GM12878 (cell line): Measurements from ENCODE around the gene IRF9. TPM values are rescaled to one million over a fixed set of nuclear protein-coding genes. Genes with fewer than 3 reads are reported as not detected.

Experiments used
- BCL11A ChIP-seq: IDR thresholded peaks from 2 replicates; pipeline ENCODE4 v1.6.1; 2011; ENCODE audit warnings: low read depth, low read length
- E4F1 ChIP-seq: fragments of 450-650 bp; IDR thresholded peaks from 2 replicates; pipeline ENCODE4 v1.6.1; 2018; ENCODE audit warnings: borderline replicate concordance, mild to moderate bottlenecking; ENCODE audit not compliant: partially characterized antibody
- GABPA ChIP-seq: IDR thresholded peaks from 2 replicates; pipeline ENCODE4 v1.6.1; 2014; ENCODE audit warnings: antibody characterized with exemption, low read depth, mild to moderate bottlenecking, inconsistent platforms
- IRF5 ChIP-seq: fragments of 450-650 bp; IDR thresholded peaks from 2 replicates; pipeline ENCODE4 v1.6.1; 2017; ENCODE audit warnings: borderline replicate concordance
- KAT2A ChIP-seq: conservative IDR thresholded peaks from 2 replicates; pipeline ENCODE4 v1.6.1; 2011; ENCODE audit warnings: low read depth, low read length; ENCODE audit not compliant: control insufficient read depth
- RB1 ChIP-seq: fragments of 450-650 bp; formaldehyde crosslinking; IDR thresholded peaks from 2 replicates; pipeline ENCODE4 v1.6.1; 2017; ENCODE audit warnings: mild to moderate bottlenecking, borderline replicate concordance
- TBL1XR1 ChIP-seq: IDR thresholded peaks from 2 replicates; pipeline ENCODE4 v1.6.1; 2012; ENCODE audit warnings: low read depth, low read length, improper control_type of control experiment
- TCF12 ChIP-seq: IDR thresholded peaks from 2 replicates; pipeline ENCODE4 v1.6.1; 2011; ENCODE audit warnings: low read depth, mild to moderate bottlenecking, low read length
- USF1 ChIP-seq: IDR thresholded peaks from 2 replicates; pipeline ENCODE4 v1.6.1; 2011; ENCODE audit warnings: borderline replicate concordance, low read depth, mild to moderate bottlenecking, moderate library complexity, mixed read lengths, low read length; ENCODE audit not compliant: insufficient read depth; ENCODE audit errors: extremely low read length
- USF2 ChIP-seq: IDR thresholded peaks from 2 replicates; pipeline ENCODE4 v1.6.1; 2011; ENCODE audit warnings: low read depth, low read length, improper control_type of control experiment, borderline replicate concordance
- ZBTB11 ChIP-seq: fragments of 450-650 bp; formaldehyde crosslinking; IDR thresholded peaks from 2 replicates; pipeline ENCODE4 v1.5.0; 2022; ENCODE audit warnings: mild to moderate bottlenecking, missing genetic modification characterization
- ZBTB4 ChIP-seq: fragments of 450-650 bp; formaldehyde crosslinking; IDR thresholded peaks from 2 replicates; pipeline ENCODE4 v1.4.0; 2022; ENCODE audit warnings: mild to moderate bottlenecking, moderate library complexity
- polyA plus RNA-seq, 11 experiments: library from polyadenylated mRNA; depleted of rRNA in 4 of 11; unstranded in 6 of 11; stranded (reverse) in 5 of 11; fragments of >200 nt; fragmentation: Nextera tagmentation in 4 of 11; fragmentation: Illumina TruSeq in 1 of 11; extraction: Ambion mirVana in 4 of 11; extraction: Trizol in 1 of 11; gene quantifications; 1 replicate in 1 of 11; 2 replicates in 10 of 11; pipeline versions ENCODE4 v1.2.1 to v1.2.3, GENCODE V29; 2011 to 2016; ENCODE audit warnings: inconsistent platforms in 2 of 11, missing spikeins in 2 of 11, low read depth in 1 of 11
- total RNA-seq, 4 experiments: library from RNA; depleted of rRNA in 3 of 4; stranded (reverse); fragments of >200 nt in 3 of 4; fragmentation: Illumina TruSeq in 1 of 4; extraction: Trizol in 1 of 4; gene quantifications; 2 replicates each; pipeline versions ENCODE4 v1.2.1 to v1.2.3, GENCODE V29; 2013 to 2021

The IRF9 gene
- total and polyA plus RNA-seq, 10 of the 15 experiments (the other 5 are each of a cell fraction or from before 2014, with no cell fraction given) = 47.6 to 234 (median 148) TPM

GRCh38 chr14:24212924-24213865 lies 52.1 kb downstream of the IRF9 start, which contains the start of gene CHMP4A (continued):
- TF ChIP-seq E4F1 (peak; percentile 90), USF2 (peak; percentile 95), GABPA (no peak), TCF12 (no peak; the same call in 1 of the 2 replicates), BCL11A (no peak), IRF5 (no peak), RB1 (peak; percentile 82), KAT2A (no peak), ZBTB4 (CRISPR knock-in tag) (peak; percentile 90; the same call in 1 of the 2 replicates), ZBTB11 (CRISPR knock-in tag) (peak; percentile 72), USF1 (peak; percentile 95), TBL1XR1 (no peak)
